C4-2B (cell line): Measurements from ENCODE around the gene USP32.

Experiments used
- CTCF ChIP-seq: fragments of 450-650 bp; conservative IDR thresholded peaks from 2 replicates; pipeline ENCODE4 v1.5.1; 2017; ENCODE audit warnings: mild to moderate bottlenecking
- ZFX ChIP-seq: fragments of 450-650 bp; IDR thresholded peaks from 2 replicates; pipeline ENCODE4 v1.6.1; 2017

DNA sequence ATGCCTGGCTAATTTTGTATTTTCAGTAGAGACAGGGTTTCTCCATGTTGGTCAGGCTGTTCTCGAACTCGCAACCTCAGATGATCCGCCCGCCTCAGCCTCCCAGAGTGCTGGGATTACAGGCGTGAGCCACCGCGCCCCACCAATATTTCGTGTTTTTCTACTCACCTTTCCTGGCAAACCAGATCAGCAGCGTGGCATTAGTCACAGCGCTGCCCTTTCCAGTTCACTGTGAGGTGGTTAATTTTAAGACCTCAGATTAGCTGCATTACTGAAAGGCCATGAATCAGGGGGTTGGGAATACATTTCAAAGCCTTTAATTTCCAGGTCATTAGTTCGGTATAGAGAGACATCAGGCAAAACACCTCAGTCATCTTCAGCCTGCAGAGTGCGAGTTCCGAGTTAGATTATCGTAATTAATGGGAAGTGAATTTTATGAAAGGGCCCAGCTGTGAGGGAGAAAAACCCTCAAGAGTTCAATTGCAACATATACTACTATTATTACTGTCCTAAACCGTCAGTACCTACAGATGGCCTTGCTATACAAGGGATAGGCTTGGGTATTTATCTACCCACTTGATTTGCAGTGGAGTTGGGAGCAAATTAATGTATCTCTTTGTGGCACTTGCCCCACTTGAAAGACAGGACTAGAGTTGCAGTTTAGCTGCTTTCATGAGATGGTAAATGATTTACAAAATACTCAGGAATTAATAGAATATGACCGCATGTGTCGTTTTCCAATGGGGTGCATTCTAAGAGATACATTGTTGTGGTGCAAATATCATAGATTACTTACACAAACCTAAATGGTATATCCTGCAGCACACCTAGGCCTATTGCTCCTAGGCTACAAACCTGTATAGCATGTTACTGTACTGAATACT is 2.1 kb upstream of the USP32 start:
- TF ChIP-seq CTCF: no peak
- TF ChIP-seq ZFX: no peak
